GM18909 (cell line): ENCODE data around the gene CERKL.

Source experiments
- ATAC-seq: cut with Tn5 transposase; IDR thresholded peaks from one replicate; pipeline ENCODE4 v1.9.1; 2021; ENCODE audit warnings: mild to moderate bottlenecking; ENCODE audit not compliant: unreplicated experiment, poor library complexity

The CERKL gene

DNA sequence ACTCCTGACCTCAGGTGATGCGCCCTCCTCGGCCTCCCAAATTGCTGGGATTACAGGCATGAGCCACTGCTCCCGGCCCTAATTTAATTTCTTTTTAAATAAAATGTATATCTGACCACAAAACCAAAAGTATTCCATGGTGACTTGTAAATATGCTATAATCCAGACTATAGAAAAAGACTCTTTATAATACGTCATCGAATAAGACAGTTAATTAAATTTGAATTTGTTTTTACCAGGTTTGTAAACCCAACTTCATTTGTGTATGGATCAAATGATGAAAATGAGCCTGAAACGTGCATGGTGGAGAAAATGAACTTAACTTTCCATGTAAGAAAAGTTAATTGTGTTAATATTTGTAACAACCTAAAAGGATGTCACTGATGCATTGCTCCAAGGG, 129.8 kb downstream of the CERKL start:
- ATAC-seq, result no peak

DNA sequence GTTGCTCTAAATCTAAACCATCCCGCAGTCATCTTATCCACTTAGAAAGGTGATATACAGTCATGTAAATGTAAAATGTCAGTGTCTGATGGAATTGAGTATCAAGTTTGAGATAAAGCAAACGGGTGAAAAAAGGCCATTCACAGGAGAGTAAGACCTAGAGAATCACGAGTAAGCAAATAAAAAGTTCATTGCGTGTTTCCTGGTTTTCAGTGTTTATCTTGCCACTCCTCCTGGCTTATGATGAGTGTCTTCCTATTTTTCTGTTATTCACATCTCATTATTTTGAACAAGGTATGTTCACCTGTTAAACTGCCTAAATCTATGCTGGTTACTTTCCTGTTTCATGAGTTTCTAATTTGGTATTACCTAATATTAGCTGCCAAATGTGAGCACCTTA, 130.9 kb downstream of the CERKL start:
- ATAC-seq, result no peak

DNA sequence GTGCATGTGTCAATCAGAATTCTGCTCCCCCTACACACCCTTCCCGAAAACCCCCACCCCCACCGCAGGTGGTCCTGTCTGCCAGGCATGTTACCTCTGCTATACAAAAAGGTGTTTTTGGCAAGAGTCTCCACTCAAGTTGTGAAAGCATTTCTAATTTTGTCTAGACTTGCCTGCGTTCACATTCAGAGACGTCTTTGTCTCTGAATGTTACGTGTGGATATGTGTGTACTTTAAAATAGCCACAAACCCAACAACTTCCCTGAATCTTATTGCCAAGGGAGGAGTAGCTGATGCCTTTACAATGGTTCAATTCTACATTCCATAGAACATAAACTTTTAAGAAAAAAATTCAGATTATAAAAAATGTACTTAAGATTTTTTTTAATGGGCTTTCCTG, 133.1 kb downstream of the CERKL start:
- ATAC-seq, result no peak

DNA sequence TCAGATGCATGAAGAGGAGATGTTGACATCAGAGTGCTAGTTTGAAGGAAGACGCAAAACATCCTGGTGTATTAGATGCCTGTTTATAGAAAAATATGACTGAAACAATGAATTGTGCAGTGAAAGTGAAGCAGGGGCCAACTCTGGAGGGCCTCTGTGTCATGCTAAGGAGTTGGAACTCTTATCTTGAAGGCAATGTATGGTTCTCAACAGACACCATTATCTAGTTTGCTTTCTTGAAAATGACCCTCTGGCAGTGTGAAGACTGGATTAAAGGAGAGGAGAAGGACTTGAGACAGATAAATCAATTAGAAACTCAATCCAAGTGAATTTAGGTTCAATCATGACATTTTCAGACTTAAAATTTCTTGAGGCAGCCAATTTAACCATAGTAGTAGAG, 136.7 kb downstream of the CERKL start:
- no peak for ATAC-seq

DNA sequence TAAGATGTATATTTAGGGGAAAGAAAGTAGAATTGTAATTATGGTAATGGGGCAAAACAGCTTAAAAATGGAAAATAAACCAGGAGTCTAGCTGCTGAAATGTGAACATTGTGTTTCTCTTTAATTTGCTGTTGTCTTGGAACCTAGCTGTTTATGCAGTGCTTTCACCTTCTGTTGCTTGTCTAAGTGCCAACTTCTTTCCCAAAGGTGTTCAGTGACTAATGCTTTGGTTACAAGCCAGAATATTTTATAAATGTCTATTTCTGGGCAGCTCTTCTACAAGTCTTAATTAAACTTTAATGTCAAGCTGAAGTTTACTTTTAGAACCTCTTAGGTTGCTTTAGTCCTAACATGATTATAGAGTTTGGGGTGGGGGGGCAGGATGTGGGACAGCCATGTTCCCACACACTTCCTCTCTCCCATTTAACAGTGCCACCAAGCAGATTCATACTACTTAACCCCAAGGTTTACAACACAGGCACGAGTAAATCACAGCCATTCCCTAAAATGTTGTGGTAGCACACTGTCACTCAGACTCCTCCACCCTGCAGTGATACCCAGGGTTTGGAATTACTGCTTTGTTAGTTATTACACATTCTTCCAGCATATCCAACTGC, 139.1 kb downstream of the CERKL start:
- ATAC-seq, result no peak

DNA sequence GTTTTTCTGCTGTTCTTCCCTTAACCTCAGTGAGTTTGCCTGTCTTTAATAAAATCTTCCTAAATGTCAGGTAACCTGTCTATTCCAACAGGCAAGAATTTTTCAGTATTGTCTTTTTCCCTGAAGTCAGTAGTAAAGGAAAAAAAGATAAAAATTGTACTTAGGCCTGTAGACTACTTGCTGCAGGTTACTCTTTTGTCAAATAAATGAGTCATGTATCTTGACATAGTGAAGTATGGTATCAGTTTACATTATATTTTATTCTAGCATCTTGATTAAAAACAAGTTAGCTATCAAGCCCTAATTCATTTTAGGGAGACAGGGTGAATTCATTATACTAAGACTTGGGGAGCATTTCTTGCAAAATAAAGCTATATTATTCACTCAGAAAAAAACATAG, 139.9 kb downstream of the CERKL start:
- ATAC-seq, result no peak

DNA sequence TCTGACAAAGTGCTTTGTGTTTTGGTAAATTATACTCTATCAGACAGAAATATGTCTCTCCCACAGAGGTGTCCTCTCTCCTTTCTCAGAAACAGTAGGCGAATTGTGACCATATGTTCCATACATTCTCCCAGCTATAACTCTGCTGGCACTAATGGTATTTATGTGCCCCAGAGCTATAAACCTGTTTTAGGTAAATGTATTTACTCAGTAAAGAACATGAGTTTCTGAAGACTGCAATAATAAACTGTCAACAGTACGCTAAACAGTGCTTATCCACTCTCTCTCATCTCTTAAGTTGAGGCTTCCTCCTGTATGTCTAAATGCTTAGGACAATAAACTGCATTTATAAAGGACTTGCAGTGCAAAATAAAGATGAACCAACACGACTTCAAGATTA, 141.2 kb downstream of the CERKL start:
- ATAC-seq, result no peak

DNA sequence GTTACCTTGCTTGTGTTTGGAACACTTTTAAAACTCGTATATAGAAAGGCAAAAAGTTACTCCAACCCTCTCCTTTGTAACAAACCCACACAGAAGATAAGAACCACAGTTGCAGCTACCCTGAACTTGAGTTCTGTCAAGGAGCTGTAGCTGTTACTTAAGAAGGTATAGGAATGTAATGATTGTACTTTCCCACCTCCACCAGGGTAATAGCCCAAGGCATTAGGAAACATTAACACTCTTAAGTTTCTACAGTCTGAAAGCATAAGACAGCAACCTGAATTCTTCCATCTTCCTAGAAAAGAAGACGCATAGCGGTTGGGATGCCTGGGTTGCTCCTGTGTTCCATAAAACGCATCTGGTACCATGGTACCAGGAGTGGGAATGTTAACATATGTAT, 156.7 kb downstream of the CERKL start:
- ATAC-seq, result no peak

DNA sequence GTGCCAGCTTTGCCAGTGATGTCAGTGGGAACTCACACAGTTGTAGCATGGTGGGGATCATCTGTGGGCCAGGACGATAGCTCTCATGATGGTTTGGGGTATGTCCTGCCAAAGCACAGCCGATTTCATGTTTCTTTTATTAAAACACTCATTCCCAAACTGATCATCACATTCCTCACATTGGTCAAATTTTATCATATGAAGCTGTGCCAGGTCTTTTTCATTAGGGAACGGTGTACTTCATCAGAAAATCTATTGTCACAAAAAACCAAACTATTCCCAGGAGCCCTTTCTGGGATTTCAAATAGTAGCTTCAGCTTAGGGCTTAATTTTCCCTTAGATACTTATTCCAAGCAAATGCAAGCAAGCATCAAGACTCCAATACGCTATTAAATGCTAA, 157.7 kb downstream of the CERKL start:
- ATAC-seq, result no peak
